Mesenchymal stem cell (in vitro differentiated cells and primary cell): ENCODE results near the gene CACNA1C.
A peak's percentile ranks its signal among the peaks of the same experiment; 100 is the strongest.

Source experiments
- DNase-seq: peaks from one replicate; pipeline ENCODE4 v3.0.0-alpha.2; 2013
- H2AFZ ChIP-seq: one replicate; pipeline ENCODE4 v1.6.1; 2013; ENCODE audit warnings: low read depth, mild to moderate bottlenecking, control low read depth, inconsistent platforms, low read length, moderate library complexity
- H2AK5ac ChIP-seq: 2 replicates; pipeline ENCODE4 v1.6.1; 2013; ENCODE audit warnings: low read length, moderate library complexity, mild to moderate bottlenecking, inconsistent platforms; ENCODE audit not compliant: severe bottlenecking
- H2BK120ac ChIP-seq: one replicate; pipeline ENCODE4 v1.6.1; 2013; ENCODE audit warnings: low read depth, mild to moderate bottlenecking, inconsistent platforms, low read length, moderate library complexity
- H2BK12ac ChIP-seq, 2 experiments: one replicate each; pipeline ENCODE4 v1.6.1; 2013; ENCODE audit warnings: inconsistent platforms in 2 of 2, low read length in 2 of 2, mild to moderate bottlenecking in 2 of 2, moderate library complexity in 2 of 2, control low read depth in 1 of 2
- H2BK15ac ChIP-seq: one replicate; pipeline ENCODE4 v1.6.1; 2013; ENCODE audit warnings: mild to moderate bottlenecking, low read depth, inconsistent platforms; ENCODE audit not compliant: poor library complexity, severe bottlenecking
- H2BK5ac ChIP-seq: 2 replicates; pipeline ENCODE4 v1.6.1; 2013; ENCODE audit warnings: low read depth, mild to moderate bottlenecking, low read length, control low read depth, inconsistent platforms; ENCODE audit not compliant: poor library complexity, severe bottlenecking
- H3K14ac ChIP-seq, 2 experiments: one replicate each; pipeline ENCODE4 v1.6.1; 2013; ENCODE audit warnings: inconsistent platforms in 2 of 2, low read length in 2 of 2, control low read depth in 1 of 2, mild to moderate bottlenecking in 1 of 2, moderate library complexity in 1 of 2
- H3K18ac ChIP-seq, 2 experiments: one replicate each; pipeline ENCODE4 v1.6.1; 2013; ENCODE audit warnings: inconsistent platforms in 2 of 2, low read length in 2 of 2, control low read depth in 1 of 2, low read depth in 1 of 2, mild to moderate bottlenecking in 1 of 2
- H3K23ac ChIP-seq, 2 experiments: one replicate each; pipeline ENCODE4 v1.6.1; 2013; ENCODE audit warnings: inconsistent platforms in 2 of 2, low read length in 2 of 2, mild to moderate bottlenecking in 2 of 2, moderate library complexity in 2 of 2, control low read depth in 1 of 2
- H3K27ac ChIP-seq: 2 replicates; pipeline ENCODE4 v1.5.1; 2013; ENCODE audit warnings: mild to moderate bottlenecking, moderate library complexity, low read length, control low read depth, inconsistent platforms; ENCODE audit not compliant: poor library complexity, severe bottlenecking
- H3K27me3 ChIP-seq, 2 experiments: 2 replicates each; pipeline versions ENCODE4 v1.6.1 to v1.7.0; 2013; ENCODE audit warnings: low read length in 2 of 2, mild to moderate bottlenecking in 2 of 2, moderate library complexity in 2 of 2, control low read depth in 1 of 2, inconsistent platforms in 1 of 2; ENCODE audit not compliant: control insufficient read depth in 1 of 2, insufficient read depth in 1 of 2
- H3K36me3 ChIP-seq, 2 experiments: 2 replicates each; pipeline versions ENCODE4 v1.6.1 to v1.7.0; 2013; ENCODE audit warnings: low read length in 2 of 2, control low read depth in 1 of 2, inconsistent platforms in 1 of 2, low read depth in 1 of 2, mild to moderate bottlenecking in 1 of 2; ENCODE audit not compliant: insufficient read depth in 2 of 2, control insufficient read depth in 1 of 2
- H3K4ac ChIP-seq, 2 experiments: one replicate each; pipeline ENCODE4 v1.6.1; 2013; ENCODE audit warnings: inconsistent platforms in 2 of 2, low read length in 2 of 2, mild to moderate bottlenecking in 2 of 2, moderate library complexity in 2 of 2, control low read depth in 1 of 2, low read depth in 1 of 2
- H3K4me1 ChIP-seq: 2 replicates; pipeline ENCODE4 v1.6.1; 2013; ENCODE audit warnings: low read depth, low read length, control low read depth; ENCODE audit not compliant: control insufficient read depth, insufficient read depth
- H3K4me2 ChIP-seq: 2 replicates; pipeline ENCODE4 v1.6.1; 2013; ENCODE audit warnings: low read length, mild to moderate bottlenecking, inconsistent platforms; ENCODE audit not compliant: poor library complexity, severe bottlenecking
- H3K4me3 ChIP-seq, 2 experiments: 2 replicates each; pipeline versions ENCODE4 v1.5.1 to v1.7.0; 2013; ENCODE audit warnings: low read length in 2 of 2, mild to moderate bottlenecking in 2 of 2, control low read depth in 1 of 2, low read depth in 1 of 2; ENCODE audit not compliant: insufficient read depth in 1 of 2
- H3K79me1 ChIP-seq: replicated peaks from 2 replicates; pipeline ENCODE4 v1.6.1; 2013; ENCODE audit warnings: mild to moderate bottlenecking, control low read depth, low read length, inconsistent platforms; ENCODE audit not compliant: poor library complexity, severe bottlenecking
- H3K9ac ChIP-seq: 2 replicates; pipeline ENCODE4 v1.7.0; 2013; ENCODE audit warnings: mild to moderate bottlenecking, low read length, moderate library complexity
- H3K9me3 ChIP-seq: 2 replicates; pipeline ENCODE4 v1.7.0; 2013; ENCODE audit warnings: mild to moderate bottlenecking, low read length; ENCODE audit not compliant: control insufficient read depth
- H4K8ac ChIP-seq: one replicate; pipeline ENCODE4 v1.6.1; 2013; ENCODE audit warnings: inconsistent platforms, mild to moderate bottlenecking, low read length, moderate library complexity
- H4K91ac ChIP-seq: one replicate; pipeline ENCODE4 v1.6.1; 2013; ENCODE audit warnings: mild to moderate bottlenecking, low read length, inconsistent platforms
- WGBS: methylation state at CpG from one replicate; pipeline ENCODE4 v1.1.7; 2013; ENCODE audit warnings: mixed read lengths; 5-methylcytosine and 5-hydroxymethylcytosine counted together

CACNA1C gene

DNA sequence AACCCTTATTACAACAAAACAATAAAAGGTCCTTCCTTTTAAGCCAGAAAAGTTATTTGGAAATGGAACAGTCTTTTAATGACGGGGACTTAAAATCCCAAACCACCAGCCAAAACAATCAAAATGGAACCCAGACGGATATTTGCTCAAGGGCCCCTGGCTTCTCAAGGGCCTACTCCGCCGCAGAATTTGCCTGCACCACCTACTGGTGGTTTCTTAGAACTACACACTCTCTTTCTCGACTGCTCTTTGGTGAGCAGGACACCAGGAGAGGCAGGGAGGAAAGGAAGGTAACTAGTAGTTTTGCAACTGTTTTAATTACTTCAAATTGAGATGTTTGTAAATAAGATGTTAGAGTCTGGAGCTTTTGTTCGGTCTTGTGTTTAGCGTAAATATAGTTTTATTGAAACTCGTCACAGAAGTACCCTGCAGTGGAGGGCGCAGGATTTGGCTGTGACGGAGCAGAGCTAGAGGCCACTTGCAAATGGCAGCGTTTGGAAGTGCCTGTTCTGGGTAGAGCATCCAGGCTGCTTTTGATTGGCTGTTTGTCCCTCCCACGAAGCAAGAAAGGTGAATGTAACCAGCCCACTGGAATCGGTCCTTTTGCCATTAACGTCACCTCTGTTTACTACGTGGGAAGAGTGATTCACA, 238.5 kb downstream of the CACNA1C start:
- Histone ChIP-seq H2BK5ac (no peak overlapping the region), H3K4me1 (peaks cover 18% of the 10 kb centered on the region), H2AFZ (no peak overlapping the region), H3K27me3 (no peaks in the 10 kb centered on the region), H3K36me3 (no peaks in the 10 kb centered on the region), H3K18ac (no peak overlapping the region), H3K9ac (no peak overlapping the region), H4K8ac (no peak overlapping the region), H3K4ac (no peak overlapping the region), H2BK15ac (no peak overlapping the region), H3K4me2 (no peak overlapping the region), H4K91ac (no peak overlapping the region), H3K79me1 (no peaks in the 10 kb centered on the region), H2AK5ac (no peak overlapping the region), H3K23ac (no peak overlapping the region), H3K4me3 (no peak overlapping the region), H2BK12ac (peak overlapping the region in 1 of 2 experiments; percentile 32), H2BK120ac (no peak overlapping the region), H3K14ac (no peak overlapping the region), H3K27ac (no peak overlapping the region), H3K9me3 (no peaks in the 10 kb centered on the region)
- WGBS, result 77% methylated on average over 15 of the region's 15 CpGs
- peak; percentile 38 for DNase-seq

DNA sequence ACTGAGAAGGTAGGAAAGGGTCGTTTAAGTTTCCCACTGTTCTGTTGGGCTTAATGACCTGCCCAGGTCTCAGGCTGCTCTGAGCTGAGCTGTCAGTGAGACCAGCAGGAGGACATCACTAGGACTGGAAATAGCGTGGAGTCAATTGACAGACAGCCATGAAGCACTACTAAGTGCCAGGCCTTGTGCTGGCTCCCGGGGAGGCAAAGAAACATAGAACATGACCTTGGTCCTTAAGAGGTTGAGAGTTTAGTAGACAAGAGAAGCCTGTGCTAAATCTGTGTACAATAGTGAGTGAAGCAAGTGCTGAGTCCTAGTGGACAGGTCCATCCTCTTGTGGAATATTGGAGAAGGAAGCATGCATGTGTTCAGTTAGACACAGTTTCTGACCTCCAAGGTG, 239.2 kb downstream of the CACNA1C start:
- H2BK15ac ChIP-seq, result no peak overlapping the region
- peak overlapping the region; percentile 42 for H4K8ac ChIP-seq
- H4K91ac ChIP-seq, result no peak overlapping the region
- H3K27ac ChIP-seq, result no peak overlapping the region
- H3K18ac ChIP-seq, result no peak overlapping the region
- no peak overlapping the region for H3K14ac ChIP-seq
- no peak overlapping the region for H3K4me3 ChIP-seq
- H3K4me2 ChIP-seq, result no peak overlapping the region
- H3K36me3 ChIP-seq, result no peaks in the 10 kb centered on the region
- no peaks in the 10 kb centered on the region for H3K27me3 ChIP-seq
- H2AK5ac ChIP-seq, result no peak overlapping the region
- no peak overlapping the region for H2BK120ac ChIP-seq
- H2BK5ac ChIP-seq, result no peak overlapping the region
- no peak overlapping the region for H2AFZ ChIP-seq
- H3K23ac ChIP-seq, result no peak overlapping the region
- no peaks in the 10 kb centered on the region for H3K79me1 ChIP-seq
- H3K9me3 ChIP-seq, result no peaks in the 10 kb centered on the region
- H3K4ac ChIP-seq, result peak overlapping the region in 1 of 2 experiments; percentile 18
- peak overlapping the region in 1 of 2 experiments; percentile 13 for H2BK12ac ChIP-seq
- WGBS, result 71% methylated on average over 3 of the region's 3 CpGs
- H3K4me1 ChIP-seq, result peaks cover 18% of the 10 kb centered on the region
- no peak for DNase-seq
- no peak overlapping the region for H3K9ac ChIP-seq

DNA sequence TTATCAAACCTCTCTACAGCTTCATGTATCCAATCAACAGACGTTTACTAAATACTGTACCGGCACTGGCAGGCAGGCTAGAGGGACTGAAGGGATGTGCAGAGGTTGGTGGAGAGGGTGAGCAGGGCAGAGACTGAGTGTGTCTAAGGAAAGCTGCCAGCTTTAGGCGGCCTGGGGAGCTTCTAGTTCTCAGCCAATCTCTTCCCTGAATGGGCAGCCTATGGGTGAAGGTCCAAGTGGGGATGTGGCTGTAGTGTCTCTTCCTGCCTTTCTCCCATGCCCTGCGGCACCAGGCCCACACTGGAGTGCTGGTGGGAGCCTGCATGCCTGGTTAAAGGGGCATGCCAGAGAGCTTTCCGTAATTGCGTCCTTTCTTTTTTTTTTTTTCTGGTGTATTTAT, 239.8 kb downstream of the CACNA1C start:
- no peak for DNase-seq
- Histone ChIP-seq H3K18ac (no peak overlapping the region), H3K9ac (no peak overlapping the region), H3K4ac (no peak overlapping the region), H3K9me3 (no peaks in the 10 kb centered on the region), H4K91ac (no peak overlapping the region), H3K79me1 (no peaks in the 10 kb centered on the region), H3K4me1 (peaks cover 18% of the 10 kb centered on the region), H2AK5ac (no peak overlapping the region), H2BK120ac (no peak overlapping the region), H3K27ac (no peak overlapping the region), H3K4me2 (no peak overlapping the region), H2BK5ac (no peak overlapping the region), H3K14ac (no peak overlapping the region), H2BK15ac (no peak overlapping the region), H3K27me3 (no peaks in the 10 kb centered on the region), H3K4me3 (no peak overlapping the region), H3K23ac (no peak overlapping the region), H3K36me3 (no peaks in the 10 kb centered on the region), H2AFZ (no peak overlapping the region), H4K8ac (no peak overlapping the region), H2BK12ac (peak overlapping the region in 1 of 2 experiments; percentile 29)
- 80% methylated on average over 4 of the region's 6 CpGs for WGBS

DNA sequence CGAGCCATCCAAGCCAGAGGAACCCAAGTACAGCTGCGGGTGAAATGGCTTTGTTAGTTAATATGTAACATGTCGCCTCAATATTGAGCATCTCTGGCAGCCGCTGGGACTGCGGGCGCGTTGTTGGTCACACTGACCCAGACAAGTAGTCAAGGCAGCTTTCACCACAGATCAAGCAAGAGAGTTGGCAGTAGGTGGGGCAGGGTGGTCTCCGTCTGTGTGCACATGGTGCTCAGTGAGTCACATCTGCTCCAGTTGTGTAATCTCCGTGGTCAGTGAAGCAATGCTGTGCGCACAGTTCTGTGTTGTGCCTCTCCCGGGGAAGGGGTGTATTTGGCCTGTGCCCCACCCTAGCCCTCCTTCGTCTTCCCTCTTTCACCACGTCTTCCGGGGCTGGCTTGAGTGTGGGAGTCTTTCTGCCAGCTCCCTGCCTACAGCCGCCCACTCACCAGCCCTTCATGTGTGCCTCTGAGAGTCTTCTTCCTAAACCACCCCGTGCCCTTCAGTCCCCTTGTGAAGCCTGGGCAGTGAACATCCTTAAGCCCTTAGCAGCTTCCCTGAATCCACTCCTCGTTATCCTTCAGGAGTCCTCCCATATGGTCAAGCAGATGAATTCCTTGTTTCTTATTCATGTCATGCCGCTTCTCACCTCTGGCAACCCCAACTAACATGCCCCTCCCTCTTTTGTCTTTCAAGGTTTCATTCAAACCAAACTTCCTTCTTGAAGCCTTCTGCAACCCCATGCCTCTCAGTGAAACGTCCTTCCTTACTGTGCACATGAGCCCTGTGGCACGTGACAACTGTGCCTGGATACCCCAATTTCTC, 242.1 kb downstream of the CACNA1C start:
- 81% methylated on average over 20 of the region's 20 CpGs for WGBS
- H3K4me2 ChIP-seq, result no peak overlapping the region
- H3K79me1 ChIP-seq, result no peaks in the 10 kb centered on the region
- DNase-seq, result peak; percentile 66
- H2AK5ac ChIP-seq, result peak overlapping the region; percentile 24
- H3K23ac ChIP-seq, result no peak overlapping the region
- peaks cover 13% of the 10 kb centered on the region for H3K4me1 ChIP-seq
- no peaks in the 10 kb centered on the region for H3K27me3 ChIP-seq
- H3K14ac ChIP-seq, result no peak overlapping the region
- H4K91ac ChIP-seq, result no peak overlapping the region
- H3K4me3 ChIP-seq, result no peak overlapping the region
- H3K27ac ChIP-seq, result no peak overlapping the region
- H2BK12ac ChIP-seq, result peak overlapping the region; percentile 38 to 73
- H3K18ac ChIP-seq, result peak overlapping the region in 1 of 2 experiments; percentile 13
- H2BK120ac ChIP-seq, result no peak overlapping the region
- no peak overlapping the region for H2BK5ac ChIP-seq
- H2BK15ac ChIP-seq, result no peak overlapping the region
- H2AFZ ChIP-seq, result no peak overlapping the region
- H3K9ac ChIP-seq, result no peak overlapping the region
- H3K4ac ChIP-seq, result no peak overlapping the region
- H3K9me3 ChIP-seq, result no peaks in the 10 kb centered on the region
- H3K36me3 ChIP-seq, result no peaks in the 10 kb centered on the region
- H4K8ac ChIP-seq, result no peak overlapping the region
